NCI-H1436 (cell line): ENCODE results near the gene UGT8.
"Not testable (repeated sequence)": the region's sequence is repeated elsewhere in the genome, so short reads cannot be mapped to it uniquely, and the experiment has no call there.

ENCODE experiments used
- DNase-seq: peaks from one replicate; lab custom pipeline; 2025; lab: John Stamatoyannopoulos, UW

The UGT8 gene

DNA sequence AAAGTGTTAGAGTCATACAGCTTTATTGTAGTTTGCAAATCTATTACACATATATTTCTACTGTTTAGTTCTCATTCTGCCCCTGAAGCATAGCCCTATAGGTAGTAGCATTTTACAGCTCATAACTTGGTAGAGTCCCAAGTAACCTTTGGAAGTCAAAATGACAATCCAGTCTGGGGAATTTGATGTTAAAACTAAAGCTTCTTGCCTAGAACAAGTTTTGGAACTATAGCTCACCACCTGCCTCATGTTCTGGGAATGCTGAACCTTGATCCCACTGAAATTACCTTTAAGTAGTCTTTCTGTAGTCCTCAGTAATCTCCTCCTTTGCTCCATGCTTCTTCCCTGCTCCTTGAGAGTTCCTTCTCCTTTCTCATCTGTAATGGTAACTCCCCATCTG is 8.4 kb downstream of the UGT8 start:
- DNase-seq: no peak

DNA sequence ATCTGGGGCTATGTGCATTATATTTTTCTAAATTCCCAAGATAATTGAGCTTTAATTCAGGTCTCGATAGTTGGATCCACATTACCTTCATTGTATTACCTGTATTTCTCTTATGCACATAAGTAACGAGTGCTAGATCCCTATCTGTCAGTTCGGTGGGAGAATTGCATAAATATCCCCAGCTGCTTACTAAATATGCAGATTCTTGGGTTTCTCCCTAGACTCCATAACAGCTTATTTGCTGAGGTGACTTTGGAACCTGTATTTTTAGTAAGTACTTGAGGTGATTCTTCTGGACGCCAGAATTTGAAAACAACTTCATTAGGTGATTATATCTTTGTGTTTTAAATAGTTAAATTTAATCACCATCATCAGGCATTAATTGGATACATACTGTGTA is 15.0 kb downstream of the UGT8 start:
- no peak for DNase-seq

DNA sequence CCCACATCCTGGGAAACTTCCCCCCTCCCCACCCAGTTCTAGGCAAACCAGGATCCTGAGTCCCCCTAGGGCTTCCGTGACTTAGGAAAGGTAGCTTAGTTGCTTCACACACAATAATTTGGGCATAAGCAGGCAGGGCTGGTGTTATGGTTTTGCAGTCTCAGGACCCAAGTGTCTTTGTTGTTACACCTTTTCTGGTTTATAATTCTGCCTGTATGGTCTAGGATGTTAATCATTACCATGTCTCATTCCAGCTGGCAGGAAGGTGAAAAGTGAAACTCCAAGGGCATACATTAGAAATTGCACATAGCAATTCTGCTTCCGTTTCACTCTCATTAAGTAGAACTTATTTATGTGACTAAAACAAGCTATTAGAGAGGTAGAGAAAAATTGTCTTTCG is 16.8 kb downstream of the UGT8 start:
- no peak for DNase-seq

DNA sequence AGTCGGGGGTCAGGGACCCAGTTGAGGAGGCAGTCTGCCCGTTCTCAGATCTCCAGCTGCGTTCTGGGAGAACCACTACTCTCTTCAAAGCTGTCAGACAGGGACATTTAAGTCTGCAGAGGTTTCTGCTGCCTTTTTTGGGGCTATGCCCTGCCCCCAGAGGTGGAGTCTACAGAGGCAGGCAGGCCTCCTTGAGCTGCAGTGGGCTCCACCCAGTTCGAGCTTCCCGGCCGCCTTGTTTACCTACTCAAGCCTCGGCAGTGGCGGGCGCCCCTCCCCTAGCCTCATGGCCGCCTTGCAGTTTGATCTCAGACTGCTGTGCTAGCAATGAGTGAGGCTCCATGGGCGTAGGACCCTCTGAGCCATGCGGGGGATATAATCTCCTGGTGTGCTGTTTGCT is 17.4 kb downstream of the UGT8 start:
- DNase-seq: not testable (repeated sequence)

DNA sequence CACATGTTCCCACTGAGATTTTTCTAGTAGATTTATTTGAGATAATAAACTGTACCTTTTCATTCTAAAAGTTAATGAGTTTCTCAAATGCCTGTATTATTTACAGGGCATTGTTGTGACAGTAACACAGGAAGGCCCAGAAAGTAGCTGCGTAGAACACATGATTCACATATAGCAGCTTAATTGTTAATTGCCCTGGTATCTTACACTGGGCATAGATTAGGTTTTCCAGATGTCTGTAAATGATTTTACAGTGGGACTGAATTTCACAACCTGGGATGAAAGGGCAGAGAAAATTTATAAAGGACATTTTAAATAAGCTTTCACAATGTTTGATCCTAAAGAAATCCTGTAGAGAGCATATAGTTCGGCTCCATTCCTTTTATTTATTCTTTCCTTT is 27.6 kb downstream of the UGT8 start:
- DNase-seq: no peak

DNA sequence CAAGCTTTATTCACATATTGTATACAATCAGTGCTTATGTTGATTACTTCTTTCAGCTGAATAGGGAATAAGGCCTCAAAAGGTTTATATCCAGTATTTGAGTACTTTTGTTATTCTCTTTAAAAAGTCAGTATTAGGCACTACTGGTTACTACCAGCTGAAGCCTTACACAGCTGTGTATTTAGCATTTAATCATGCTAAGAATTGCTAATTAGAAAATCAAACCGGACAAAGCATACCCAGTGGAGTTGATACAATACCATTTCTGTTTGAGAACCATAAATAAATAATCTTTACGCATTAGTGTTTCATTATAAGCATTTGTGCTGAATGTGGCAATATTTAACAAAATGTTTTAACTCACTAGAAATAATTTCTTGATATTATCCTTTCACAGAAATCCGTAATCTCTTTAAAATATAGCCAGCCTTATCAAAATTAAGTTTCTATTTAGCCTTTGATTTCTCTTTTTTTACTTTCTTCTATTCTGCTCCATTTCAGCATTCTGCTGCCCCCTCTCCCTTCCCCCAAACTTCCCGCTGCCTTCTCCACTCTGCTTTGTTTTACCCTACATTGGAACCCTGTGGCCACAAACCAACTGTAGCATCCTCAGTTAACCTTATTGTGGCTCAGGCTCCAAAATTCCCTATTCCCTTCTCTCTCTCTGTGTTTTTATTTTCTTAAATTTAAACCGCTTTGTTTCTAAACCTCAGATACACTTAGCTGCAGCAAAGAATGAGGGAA is 37.8 kb downstream of the UGT8 start:
- no peak for DNase-seq

DNA sequence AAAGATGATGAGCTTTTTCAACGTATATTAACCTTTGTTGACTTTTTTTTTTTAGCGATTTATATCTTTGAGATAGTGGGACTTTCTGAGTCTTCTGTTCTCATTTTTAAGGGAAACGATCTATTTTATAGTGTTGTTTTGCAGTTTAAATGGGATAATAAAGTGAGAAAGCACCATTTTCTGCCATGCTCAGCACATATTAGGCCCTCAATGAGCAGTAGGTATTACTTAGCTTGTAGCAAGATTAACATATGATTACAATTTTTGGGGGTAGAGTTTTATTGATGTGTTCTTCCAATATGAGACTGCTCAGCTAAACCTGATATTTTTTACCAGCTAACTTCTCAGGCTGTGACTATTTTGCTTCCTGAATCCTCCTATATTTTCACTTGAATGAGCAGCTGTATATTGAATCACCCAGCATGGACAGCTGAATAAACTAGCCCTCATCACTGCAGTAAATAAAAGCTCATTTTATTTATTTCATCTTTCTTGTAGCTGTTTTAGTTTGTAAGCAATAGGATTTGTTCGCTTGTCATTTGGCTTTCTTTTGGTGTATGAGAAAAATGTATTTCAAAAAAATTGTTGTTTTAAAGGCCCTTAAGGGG is 43.7 kb downstream of the UGT8 start:
- no peak for DNase-seq

DNA sequence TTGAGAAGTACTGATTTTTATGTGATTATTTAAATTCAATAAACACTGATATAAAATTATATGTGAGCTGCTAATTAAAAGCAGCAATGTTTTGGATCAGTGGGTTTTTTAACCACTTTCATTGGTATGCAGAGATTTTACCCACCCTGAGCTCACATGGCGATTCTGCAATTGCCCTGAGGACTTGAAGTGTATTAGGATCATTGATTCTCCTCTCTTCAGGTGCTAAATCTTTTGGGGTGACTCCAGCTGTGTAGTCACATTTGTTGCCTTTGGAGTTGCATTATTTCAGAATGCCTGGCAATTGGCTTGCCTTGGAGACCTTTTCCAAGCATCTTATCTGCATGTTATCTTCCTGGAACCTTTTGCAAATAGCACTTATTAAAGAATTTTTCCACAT is 51.3 kb downstream of the UGT8 start:
- DNase-seq: no peak

DNA sequence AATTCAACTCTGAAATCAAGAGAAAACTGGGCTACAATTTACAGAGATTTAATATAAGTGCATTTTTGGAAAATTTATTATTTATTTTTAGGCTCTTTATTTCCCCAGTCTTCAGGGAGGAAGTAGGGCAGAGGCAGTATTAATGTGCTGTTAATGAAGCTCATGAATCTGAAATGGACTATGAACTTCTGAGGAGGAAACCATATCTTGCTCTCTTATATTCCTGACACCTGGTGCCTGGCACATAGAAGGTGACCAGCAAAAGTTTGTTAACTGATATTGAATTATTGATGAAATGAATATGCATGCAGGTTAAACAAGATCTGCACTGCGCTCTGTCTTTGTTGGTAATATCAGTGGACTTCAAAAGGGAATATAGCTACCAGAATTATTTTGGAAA is 55.1 kb downstream of the UGT8 start:
- no peak for DNase-seq

DNA sequence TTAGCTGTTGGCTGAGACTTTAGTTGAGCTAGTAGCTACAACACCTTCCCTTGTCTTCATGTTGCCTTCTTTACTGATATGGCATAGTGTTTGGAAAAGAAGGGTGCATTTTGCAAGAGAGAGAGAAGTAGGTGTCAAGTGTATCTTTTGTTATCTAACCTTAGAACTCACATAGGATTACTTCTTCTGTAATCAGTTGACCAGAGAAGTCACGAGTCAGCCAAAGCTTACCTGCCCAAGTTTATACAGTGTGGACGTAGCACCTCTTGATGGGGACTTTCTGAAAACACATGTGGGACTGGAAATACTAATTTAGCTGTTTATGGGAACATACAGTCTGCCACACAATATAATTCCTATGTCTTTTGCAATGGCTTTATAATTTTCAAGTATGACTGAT is 56.0 kb downstream of the UGT8 start:
- no peak for DNase-seq

DNA sequence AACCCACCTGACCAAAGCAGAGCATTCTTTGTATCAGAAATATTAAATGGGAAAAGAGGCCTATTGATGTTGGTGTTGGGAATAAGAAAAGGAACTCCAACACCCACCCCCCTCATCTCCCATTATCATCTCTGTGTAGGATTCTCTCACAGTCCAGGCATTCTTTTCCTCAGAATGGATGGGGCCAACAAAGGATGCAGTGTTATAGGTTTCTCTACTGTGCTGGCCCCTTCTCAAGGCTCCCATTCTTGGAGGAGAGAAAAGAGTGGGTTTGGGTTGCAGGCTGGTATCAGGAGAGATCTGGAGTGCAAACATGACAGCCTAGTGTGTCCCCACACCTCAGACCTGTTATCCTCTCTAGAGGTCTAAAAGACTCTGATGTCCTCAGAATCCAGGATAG is 59.6 kb downstream of the UGT8 start:
- DNase-seq: no peak

DNA sequence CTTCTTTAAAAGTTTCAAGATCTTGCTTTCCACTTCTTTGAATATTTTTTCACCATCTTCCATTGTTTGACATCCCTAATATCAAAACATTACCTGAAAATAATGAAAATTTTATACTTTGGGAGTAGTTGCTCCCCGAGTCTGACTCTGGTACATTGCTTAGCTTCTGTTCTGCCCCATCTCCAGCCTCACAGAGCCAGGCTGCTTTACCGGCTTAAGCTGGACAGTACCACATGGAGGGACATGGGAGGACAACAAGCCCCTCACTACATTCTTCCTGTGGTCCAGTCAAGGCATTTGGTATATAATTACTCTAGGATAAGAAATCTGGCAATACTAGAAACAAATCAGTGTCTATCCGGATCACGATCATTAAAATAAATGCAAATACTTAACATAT is 60.2 kb downstream of the UGT8 start:
- DNase-seq: no peak

DNA sequence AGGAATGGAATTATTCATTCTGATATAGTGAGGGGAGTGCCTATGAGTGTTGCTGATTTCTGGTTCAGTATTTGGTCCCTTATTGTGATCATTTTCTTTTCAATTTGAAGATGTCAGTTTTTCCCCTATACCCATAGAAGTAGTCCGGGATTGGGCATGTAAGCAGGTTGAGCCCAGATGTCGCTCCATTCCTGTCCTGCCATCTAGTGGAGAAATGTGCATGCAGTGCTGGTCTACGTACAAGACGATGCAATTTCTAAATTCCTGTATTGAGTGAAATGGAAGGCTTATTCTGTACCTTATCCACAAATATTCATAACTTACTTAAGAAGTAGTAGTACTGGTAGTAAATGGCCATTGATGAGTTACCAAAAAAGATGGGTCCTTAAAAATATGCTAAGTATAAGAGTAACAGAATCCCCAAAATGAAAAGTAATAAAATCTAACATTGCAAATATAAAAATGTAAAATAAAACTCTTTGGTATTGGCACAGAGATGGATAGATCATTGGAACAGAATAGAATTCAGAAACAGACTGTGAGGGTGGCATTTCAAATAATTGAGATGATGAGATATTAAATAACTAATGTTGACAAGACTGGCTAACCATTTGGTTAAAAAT is 60.9 kb downstream of the UGT8 start:
- peak; percentile 71 for DNase-seq

DNA sequence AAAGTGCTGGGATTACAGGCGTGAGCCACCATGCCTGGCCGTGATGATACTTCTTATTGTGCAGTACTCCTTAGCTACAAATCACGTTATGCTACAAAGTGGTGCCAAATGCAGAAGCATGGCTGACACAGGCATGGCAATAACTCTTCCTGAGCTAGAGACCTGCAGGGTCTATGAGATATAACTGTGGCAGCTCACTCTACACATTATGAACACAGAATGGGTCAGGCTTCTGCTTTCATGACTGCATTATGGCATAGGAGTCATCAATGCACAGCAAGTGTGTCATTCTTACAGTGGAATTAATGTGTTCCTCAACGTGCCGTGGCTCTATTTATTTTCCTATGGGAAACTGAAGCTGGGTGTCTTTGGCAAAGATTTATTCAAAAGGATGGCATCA is 64.5 kb downstream of the UGT8 start:
- no peak for DNase-seq

DNA sequence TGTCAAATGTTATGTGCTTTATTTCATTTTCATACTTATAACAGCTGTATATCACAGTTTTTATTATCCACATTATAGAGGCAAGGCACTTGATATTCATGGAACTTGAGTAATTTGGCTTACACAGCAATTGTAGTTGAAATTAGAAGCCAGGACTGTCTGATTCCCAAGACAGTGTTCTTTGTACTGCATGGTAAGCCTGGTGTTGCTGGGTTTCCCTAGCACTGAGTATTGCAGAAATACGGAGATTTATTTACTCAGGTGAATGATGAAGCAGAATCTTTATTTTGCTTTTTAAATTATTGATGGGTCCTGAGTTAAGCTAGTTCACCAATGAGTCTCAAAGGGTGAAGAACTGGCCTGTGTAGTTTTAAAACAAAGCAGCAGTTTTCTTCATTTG is 70.0 kb downstream of the UGT8 start:
- no peak for DNase-seq

DNA sequence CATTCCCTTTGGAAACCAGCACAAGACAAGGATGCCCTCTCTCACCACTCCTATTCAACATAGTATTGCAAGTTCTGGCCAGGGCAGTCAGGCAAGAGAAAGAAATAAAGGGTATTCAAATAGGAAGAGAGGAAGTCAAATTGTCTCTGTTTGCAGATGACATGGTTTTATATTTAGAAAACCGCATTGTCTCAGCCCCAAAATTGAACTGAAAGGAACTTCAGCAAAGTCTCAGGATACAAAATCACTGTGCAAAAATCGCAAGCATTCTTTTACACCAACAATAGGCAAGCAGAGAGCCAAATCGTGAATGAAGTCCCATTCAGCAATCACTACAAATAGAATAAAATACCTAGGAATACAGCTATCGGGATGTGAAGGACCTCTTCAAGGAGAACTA is 72.1 kb downstream of the UGT8 start:
- not testable (repeated sequence) for DNase-seq

DNA sequence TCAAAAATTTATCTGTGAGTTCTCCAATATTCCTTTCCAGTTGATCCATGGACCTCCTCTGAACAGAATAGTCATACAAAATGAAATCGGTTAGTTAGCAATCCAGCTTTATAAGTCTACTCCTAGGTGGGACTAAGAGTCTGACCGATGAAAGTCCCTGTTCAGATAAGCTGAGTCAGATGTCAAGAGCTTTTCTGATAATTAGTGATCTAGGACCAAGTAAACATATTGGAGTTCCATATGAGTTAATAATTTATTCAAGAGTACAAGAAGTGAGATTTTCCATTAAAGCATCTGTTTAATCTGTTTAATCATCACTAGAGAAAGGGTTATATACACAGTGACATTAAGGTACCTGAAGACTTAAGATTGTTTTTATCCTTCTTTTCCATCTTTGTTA is 74.7 kb downstream of the UGT8 start:
- no peak for DNase-seq

DNA sequence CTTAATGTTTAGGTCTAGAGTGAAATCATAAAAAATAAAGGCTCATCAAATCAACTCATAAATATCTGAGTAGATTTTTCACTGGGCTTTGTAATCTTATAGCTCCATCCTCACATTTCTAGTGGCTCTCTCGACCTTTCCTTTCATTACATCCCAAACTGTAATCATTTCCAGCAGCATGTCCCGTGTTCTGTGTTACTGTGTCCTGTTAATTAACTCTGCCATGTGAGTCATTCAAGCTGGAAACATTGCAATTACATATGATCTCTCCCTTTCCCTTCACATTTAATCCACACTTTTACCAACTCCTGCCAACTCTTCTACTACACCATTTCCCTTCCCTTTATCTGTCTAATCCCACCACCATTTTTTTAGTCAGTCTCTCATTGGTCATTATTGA is 75.5 kb downstream of the UGT8 start:
- no peak for DNase-seq

DNA sequence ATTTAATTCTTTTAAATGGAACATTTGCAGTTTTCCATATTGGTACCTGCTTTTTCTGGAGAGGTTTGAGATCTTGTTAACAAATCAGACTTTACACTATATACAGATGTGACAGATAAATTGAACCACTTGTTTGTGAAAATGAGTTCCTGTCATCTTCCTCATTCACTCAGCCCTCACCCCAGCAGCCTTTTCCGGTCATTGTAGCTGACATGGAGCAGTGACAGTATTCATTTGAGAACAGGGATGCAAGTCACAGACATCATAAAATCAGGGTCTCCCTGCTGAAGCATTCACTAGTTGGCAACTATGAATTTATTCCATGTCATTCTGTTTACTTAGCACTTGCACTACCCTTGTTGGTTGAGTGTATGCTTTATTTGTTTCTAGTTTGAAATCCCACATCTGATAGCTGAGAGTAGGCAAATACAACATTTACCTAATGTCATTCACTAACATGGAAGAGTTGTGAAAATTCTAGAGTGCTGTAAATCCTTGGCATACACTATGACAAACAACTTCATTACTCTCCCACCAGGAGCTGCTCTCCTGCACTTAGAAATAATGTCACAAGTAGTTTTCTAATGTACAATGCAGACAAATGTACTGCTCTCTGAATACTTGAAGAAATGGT is 78.9 kb downstream of the UGT8 start:
- DNase-seq: no peak

DNA sequence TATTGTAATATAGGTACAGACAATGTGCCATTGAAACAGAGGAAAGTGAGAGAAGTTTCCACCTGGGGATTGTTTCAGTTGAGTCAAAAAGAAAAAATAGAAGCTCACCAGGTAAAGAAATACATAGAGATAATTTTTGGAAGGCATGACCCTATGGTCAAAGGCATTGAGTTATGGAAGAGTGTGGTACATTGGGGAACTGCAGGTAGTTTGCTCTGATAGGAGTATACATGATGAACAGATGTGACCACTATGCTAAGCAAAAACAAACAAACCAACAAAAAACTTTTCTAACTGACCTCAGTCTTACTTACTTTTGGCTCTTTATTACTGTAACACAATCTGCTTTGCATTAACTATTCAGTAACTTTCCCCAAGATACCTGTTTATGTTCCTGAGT is 85.9 kb downstream of the UGT8 start:
- DNase-seq: no peak

DNA sequence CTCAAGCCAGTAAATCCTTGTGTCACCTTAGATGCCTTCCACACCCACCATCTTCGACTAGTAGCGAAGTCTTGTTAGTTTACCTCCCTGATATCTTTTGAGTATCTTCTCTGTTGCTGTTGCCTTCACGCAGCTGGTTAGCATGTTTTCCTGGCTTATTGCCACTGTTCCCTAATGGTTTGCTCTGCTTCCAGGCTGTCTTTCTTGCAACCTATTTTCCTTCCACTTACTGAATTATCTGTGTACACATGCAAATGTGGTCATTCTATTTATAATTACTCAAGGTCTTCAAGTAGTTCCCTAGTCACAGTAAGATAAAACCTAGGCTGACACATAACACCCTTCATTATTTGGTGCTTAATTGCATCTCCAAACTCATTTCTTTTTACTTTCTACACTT is 89.5 kb downstream of the UGT8 start:
- DNase-seq: peak; percentile 62

DNA sequence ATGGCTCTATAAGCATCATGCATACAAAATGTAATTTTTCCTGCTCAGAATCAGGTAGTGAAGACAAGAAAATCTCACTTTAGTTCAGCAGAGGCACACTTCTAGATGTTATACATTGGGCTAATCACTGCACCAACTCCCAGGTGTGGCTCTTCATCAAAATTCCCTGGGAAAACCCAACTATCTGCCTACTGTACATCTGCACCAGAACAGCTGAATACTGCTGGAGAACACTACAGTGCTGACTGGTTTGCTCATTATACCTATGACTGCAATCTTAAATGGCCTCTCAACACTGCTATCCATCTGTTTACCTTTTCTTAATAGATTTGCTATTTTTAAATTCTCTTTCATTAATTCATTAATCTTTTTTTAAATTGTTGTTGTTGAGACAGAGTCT is 92.0 kb downstream of the UGT8 start:
- DNase-seq: no peak

DNA sequence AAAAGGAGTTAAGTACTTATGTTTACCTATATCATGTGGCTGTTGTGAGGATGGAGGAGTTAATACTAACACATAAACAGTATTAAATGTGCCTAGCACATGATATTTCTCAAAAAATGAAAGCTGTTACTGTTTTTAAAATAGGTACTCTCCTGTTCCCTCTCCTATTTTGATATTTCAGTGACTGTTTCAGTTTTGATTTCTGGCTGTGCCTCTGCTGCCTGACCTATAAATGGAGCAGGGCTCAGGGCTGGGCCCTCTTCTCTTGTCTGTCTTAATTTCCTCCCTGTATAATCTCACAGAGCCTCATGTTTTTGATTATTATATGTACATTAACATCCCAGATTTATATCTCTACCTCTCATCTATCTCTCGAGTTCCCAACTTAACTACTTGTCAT is 93.3 kb downstream of the UGT8 start:
- DNase-seq: no peak
